PC-3 (cell line): ENCODE measurements around the gene TUBGCP6.

Experiments
- CTCF ChIP-seq: fragments of 300-600 bp; sonication (generic); conservative IDR thresholded peaks from 2 replicates; pipeline ENCODE4 v1.5.1; 2017; ENCODE audit warnings: antibody characterized with exemption, low read depth, mild to moderate bottlenecking, low read length
- EZH2 ChIP-seq: fragments of 300-600 bp; sonication (generic); IDR thresholded peaks from one replicate; pipeline ENCODE4 v1.6.1; 2017; ENCODE audit warnings: antibody characterized with exemption, mild to moderate bottlenecking, low read length; ENCODE audit not compliant: unreplicated experiment
- EZH2phosphoT487 ChIP-seq: fragments of 300-600 bp; sonication (generic); IDR thresholded peaks from 2 replicates; pipeline ENCODE4 v1.6.1; 2018; ENCODE audit warnings: mild to moderate bottlenecking, antibody characterized with exemption, low read length, borderline replicate concordance

GRCh38 chr22:50261615-50262459 lies 17.0 kb upstream of the TUBGCP6 start, which contains the start of gene MAPK12:
- TF ChIP-seq CTCF (no peak), EZH2 (no peak), EZH2phosphoT487 (no peak)
